A673 (cell line): Measurements from ENCODE around the gene RGS2. TPM values are rescaled to one million over a fixed set of nuclear protein-coding genes. Genes with fewer than 3 reads are reported as not detected.

Source experiments
- BruUV-seq: library from RNA; stranded (reverse); fragments of 400-500 nt; replicated peaks from 2 replicates; lab custom pipeline; 2021; lab: Mats Ljungman, UMichigan
- CTCF ChIA-PET: fragments of 300-600 bp; sonication (Branson Sonifier 250); formaldehyde crosslinking; loops from one replicate; lab custom pipeline; 2022; ENCODE audit warnings: antibody characterized with exemption; lab: Charles Lee
- POLR2A ChIA-PET: fragments of 300-600 bp; sonication (Branson Sonifier 250); formaldehyde crosslinking; loops from one replicate; lab custom pipeline; 2022; ENCODE audit warnings: antibody characterized with exemption; ENCODE audit not compliant: low non-redundant PET; lab: Charles Lee
- DNase-seq: peaks from one replicate; pipeline ENCODE4 v3.0.0-alpha.2; 2015; ENCODE audit warnings: low spot score
- H3K27ac ChIP-seq: fragments of 200-600 bp; sonication (generic); 2 replicates; pipeline ENCODE4 v1.5.1; 2016; ENCODE audit warnings: mixed run types, low read depth, mild to moderate bottlenecking, mixed read lengths, antibody characterized with exemption, low read length; ENCODE audit not compliant: poor library complexity, severe bottlenecking
- H3K27me3 ChIP-seq: fragments of 200-600 bp; sonication (generic); replicated peaks from 2 replicates; pipeline ENCODE4 v1.6.1; 2017; ENCODE audit warnings: mixed run types, low read depth, mild to moderate bottlenecking, mixed read lengths, antibody characterized with exemption, low read length; ENCODE audit not compliant: insufficient read depth, poor library complexity
- H3K36me3 ChIP-seq: fragments of 200-600 bp; sonication (generic); 2 replicates; pipeline ENCODE4 v1.6.1; 2016; ENCODE audit warnings: mixed run types, mild to moderate bottlenecking, mixed read lengths, antibody characterized with exemption, low read length; ENCODE audit not compliant: insufficient read depth, poor library complexity, severe bottlenecking
- H3K4me1 ChIP-seq: fragments of 200-600 bp; sonication (generic); 2 replicates; pipeline ENCODE4 v1.6.1; 2017; ENCODE audit warnings: mixed run types, mild to moderate bottlenecking, mixed read lengths, antibody characterized with exemption, low read length; ENCODE audit not compliant: insufficient read depth, poor library complexity, severe bottlenecking
- H3K4me3 ChIP-seq: fragments of 200-600 bp; sonication (generic); 2 replicates; pipeline ENCODE4 v1.5.1; 2016; ENCODE audit warnings: low read depth, mixed run types, mild to moderate bottlenecking, mixed read lengths, low read length; ENCODE audit not compliant: poor library complexity, severe bottlenecking
- H3K9me3 ChIP-seq: fragments of 200-600 bp; sonication (generic); 2 replicates; pipeline ENCODE4 v1.6.1; 2016; ENCODE audit warnings: mixed run types, low read depth, mild to moderate bottlenecking, mixed read lengths, antibody characterized with exemption, low read length; ENCODE audit not compliant: poor library complexity, severe bottlenecking
- CTCF ChIP-seq: fragments of 300-800, 200-600 bp; sonication (generic); conservative IDR thresholded peaks from 2 replicates; pipeline ENCODE4 v1.5.1; 2017; ENCODE audit warnings: low read depth, mild to moderate bottlenecking, antibody characterized with exemption, low read length, moderate library complexity, mixed read lengths
- EZH2 ChIP-seq: fragments of 200-600 bp; sonication (generic); IDR thresholded peaks from 2 replicates; pipeline ENCODE4 v1.6.1; 2017; ENCODE audit warnings: borderline replicate concordance, low read depth, mild to moderate bottlenecking, mixed read lengths, antibody characterized with exemption, low read length; ENCODE audit not compliant: poor library complexity, severe bottlenecking
- intact Hi-C: fragments of 100-400 bp; cut with micrococcal nuclease; formaldehyde crosslinking; loops from one replicate; pipeline ENCODE4 v1.10.0; 2022; ENCODE audit not compliant: unreplicated experiment
- total RNA-seq: library from RNA; stranded (reverse); gene quantifications from 2 replicates; pipeline ENCODE4 v1.2.3, GENCODE V29; 2021

The RGS2 gene
- total RNA-seq, 1 experiment from 2014 or later: 24.7 TPM

DNA sequence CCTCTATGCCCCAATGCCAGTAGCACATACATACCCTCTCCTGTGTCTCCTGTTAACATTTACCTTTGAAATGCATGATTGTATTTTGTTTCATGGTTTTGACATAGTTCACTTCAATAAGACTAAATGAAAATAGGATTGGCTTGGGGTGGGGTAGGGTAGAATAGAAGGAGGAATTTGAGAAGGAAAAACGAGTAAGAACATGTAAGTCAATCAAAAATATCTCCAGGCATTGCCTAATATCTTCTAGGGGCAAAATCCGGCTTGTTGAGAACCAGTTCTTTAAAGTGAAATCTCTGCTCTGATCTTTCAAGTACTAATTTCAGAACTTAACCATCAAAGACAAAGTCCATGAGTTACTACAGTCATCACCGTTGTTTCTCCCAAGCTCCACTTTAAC, 31.8 kb upstream of the RGS2 start:
- intact Hi-C loops: no loop called here
- POLR2A ChIA-PET: no interaction called here
- H3K27ac ChIP-seq: no peak overlapping the region
- no peaks in the 10 kb centered on the region for H3K4me1 ChIP-seq
- no peaks in the 10 kb centered on the region for H3K36me3 ChIP-seq
- no TSS peak for BruUV-seq
- H3K9me3 ChIP-seq: no peaks in the 10 kb centered on the region
- TF ChIP-seq CTCF (no peak), EZH2 (no peak)
- H3K4me3 ChIP-seq: no peak overlapping the region
- CTCF ChIA-PET: no interaction called here
- DNase-seq: no peak
- no peaks in the 10 kb centered on the region for H3K27me3 ChIP-seq

- Histone ChIP-seq H3K36me3 (no peaks in the 10 kb centered on the region), H3K27ac (no peak overlapping the region), H3K9me3 (no peaks in the 10 kb centered on the region), H3K4me1 (peaks cover 12% of the 10 kb centered on the region), H3K27me3 (no peaks in the 10 kb centered on the region), H3K4me3 (no peak overlapping the region)
- DNase-seq: no peak
- POLR2A ChIA-PET: interaction anchor here (0.6 kb wide), 1 partner anchor 826 kb away, joined by 6 read pairs; no protein-coding TSS in a partner anchor
- intact Hi-C loops: no loop called here
- CTCF ChIA-PET: no interaction called here
- no peak for TF ChIP-seq CTCF
- no peak for TF ChIP-seq EZH2
- no TSS peak for BruUV-seq
Measured at GRCh38 chr1:192783791-192784190, 25.0 kb upstream of the RGS2 start.

DNA sequence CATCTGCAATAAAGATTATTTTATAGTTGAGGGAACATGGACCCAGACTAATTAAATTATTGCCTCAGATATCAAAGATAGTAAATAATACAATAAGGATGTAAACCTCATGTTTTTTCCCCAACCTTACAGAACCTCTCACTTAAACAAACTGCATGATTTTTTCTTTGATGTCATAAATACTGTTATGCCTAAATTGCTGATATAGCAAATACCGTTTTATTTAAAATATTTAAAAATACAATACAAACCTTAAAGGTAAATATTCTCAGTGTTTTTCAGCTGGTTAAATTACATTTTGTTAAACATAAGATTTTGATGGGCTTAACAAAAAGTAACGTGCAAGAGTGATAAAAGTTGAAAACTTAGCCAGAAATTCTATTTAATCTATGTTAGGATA, 24.4 kb upstream of the RGS2 start:
- Histone ChIP-seq H3K9me3 (no peaks in the 10 kb centered on the region), H3K4me1 (peaks cover 15% of the 10 kb centered on the region), H3K27ac (no peak overlapping the region), H3K27me3 (no peaks in the 10 kb centered on the region), H3K36me3 (no peaks in the 10 kb centered on the region), H3K4me3 (no peak overlapping the region)
- no peak for TF ChIP-seq EZH2
- no peak for TF ChIP-seq CTCF
- CTCF ChIA-PET: no interaction called here
- intact Hi-C loops: no loop called here
- BruUV-seq: no TSS peak
- POLR2A ChIA-PET: no interaction called here
- DNase-seq: no peak
